Activated gamma-delta T cell treated with Interleukin-2 at 50 U/mL for 16 hours (primary cell): Measurements from ENCODE around the gene HERC4.

ENCODE experiments used
- DNase-seq: peaks from one replicate; pipeline ENCODE4 v3.0.0-alpha.2; 2020

The HERC4 gene, protein sequence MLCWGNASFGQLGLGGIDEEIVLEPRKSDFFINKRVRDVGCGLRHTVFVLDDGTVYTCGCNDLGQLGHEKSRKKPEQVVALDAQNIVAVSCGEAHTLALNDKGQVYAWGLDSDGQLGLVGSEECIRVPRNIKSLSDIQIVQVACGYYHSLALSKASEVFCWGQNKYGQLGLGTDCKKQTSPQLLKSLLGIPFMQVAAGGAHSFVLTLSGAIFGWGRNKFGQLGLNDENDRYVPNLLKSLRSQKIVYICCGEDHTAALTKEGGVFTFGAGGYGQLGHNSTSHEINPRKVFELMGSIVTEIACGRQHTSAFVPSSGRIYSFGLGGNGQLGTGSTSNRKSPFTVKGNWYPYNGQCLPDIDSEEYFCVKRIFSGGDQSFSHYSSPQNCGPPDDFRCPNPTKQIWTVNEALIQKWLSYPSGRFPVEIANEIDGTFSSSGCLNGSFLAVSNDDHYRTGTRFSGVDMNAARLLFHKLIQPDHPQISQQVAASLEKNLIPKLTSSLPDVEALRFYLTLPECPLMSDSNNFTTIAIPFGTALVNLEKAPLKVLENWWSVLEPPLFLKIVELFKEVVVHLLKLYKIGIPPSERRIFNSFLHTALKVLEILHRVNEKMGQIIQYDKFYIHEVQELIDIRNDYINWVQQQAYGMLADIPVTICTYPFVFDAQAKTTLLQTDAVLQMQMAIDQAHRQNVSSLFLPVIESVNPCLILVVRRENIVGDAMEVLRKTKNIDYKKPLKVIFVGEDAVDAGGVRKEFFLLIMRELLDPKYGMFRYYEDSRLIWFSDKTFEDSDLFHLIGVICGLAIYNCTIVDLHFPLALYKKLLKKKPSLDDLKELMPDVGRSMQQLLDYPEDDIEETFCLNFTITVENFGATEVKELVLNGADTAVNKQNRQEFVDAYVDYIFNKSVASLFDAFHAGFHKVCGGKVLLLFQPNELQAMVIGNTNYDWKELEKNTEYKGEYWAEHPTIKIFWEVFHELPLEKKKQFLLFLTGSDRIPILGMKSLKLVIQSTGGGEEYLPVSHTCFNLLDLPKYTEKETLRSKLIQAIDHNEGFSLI

DNA sequence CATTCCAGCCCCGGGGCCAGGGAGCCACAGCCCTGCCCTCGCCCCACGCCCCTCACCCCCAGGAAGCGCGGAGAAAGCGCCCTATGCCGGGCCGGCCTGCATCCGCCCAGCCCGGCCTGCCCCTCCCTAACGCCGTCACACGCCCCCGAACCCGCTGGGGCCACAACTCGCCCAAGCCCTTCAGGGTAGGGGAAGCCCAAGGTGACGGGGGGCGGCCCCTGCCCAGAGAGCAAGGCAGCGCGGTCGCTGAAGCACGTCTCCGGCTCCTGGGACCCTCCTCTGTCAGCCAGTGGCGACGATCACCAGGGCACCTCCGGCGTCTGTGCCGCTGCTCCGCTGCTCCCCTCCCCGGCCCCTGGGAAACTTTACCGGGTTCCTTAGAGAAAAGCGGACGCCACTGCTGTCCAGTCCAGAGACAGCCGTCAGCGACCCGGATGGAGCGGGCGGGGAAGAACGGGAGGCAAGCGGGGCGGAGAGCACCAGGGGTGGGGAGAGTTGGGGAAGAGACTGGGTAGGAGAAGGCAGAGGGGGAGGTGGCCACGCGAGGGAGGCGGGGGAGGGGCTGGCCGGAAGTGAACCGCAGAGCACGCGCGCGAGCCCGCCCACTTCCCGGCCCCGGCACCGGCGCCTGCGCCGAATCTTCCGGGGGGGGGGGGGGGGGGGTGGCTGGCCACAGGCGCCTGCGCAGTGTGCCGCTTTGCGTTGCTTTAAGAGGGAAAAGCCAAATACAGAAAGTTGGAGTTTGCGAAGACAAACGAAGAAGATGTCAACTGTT is at the start of gene HERC4:
Gene HERC4, minus strand, starts transcription at position 509 of the 775 bp plus-strand sequence. CDS start 2,175 bp downstream, outside the sequence.
- peak; percentile 89 for DNase-seq

DNA sequence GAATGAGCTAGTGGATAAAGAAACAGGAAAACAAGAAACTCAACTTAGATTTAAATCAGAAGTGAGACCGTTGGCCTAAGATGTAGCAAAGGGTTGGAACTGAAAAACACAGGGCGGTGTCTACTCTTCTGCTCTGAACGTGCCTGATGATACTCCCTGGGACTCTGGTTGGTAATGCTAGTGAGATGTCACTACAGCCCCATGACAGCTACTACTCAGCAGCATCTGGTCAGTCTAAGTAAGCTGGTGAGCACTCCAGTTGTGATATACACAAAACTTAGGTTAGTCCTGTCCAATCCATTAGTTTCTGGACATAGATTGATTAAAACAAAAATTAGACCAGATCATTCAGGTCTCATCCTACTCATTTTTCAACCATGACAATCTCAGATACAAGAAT is 49.6 kb upstream of the HERC4 start:
- DNase-seq = no peak

DNA sequence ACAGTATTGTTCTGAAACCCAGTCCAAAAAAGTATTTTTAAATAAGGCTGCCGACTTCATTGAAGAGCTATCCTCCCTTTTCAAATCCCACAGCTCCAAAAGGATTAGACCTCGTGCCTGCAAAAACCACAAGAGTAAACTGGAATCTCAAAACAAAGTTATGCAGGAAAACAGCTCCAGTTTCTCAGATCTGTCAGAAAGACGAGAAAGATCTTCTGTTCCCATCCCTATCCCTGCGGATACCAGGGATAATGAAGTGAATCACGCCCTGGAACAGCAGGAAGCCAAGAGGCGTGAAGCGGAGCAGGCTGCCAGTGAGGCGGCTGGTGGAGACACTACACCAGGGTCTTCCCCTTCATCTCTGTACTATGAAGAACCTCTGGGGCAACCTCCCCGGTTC is 46.8 kb upstream of the HERC4 start:
- DNase-seq = no peak

DNA sequence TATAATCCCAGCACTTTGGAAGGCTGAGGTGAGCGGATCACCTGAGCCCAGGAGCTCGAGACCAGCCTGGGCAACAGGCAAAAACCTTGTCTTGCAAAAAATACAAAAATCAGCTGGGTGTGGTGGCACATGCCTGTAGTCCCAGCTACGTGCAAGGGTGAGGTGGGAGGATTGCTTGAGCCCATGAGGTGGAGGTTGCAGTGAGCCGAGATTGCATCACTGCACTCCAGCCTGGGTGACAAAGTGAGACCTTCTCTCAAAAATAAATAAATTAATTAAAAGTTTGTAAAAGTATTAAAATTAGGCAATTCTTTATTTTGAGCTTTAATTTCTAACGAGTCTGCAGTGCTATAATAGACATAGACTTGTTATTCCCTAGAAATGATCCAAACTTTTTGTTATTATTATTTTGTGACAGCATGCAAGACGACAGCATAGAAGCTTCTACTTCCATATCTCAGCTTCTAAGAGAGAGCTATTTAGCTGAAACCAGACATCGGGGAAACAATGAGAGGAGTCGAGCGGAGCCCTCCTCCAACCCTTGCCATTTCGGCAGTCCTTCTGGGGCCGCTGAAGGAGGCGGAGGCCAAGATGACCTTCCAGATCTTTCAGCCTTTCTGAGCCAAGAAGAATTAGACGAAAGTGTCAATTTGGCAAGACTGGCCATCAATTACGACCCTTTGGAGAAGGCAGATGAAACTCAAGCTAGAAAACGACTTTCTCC is 46.1 kb upstream of the HERC4 start:
- no peak for DNase-seq

DNA sequence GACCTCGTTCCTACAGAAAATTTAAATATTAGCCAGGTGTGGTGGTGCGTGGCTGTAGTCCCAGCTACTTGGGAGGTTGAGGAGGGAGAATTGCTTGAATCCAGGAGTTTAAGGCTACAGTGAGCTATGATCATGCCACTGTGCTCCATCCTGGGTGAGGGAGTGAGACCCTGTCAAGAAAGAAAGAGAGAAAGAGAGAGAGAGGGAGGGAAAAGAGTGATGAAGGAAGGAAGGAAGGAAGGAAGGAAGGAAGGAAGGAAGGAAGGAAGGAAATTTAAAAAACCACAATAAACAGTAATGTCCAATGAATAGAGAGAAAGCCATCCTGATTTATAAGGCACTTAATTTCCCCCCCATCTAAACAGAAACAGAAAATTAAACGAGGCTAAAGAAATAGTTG is 43.6 kb upstream of the HERC4 start:
- DNase-seq = no peak

DNA sequence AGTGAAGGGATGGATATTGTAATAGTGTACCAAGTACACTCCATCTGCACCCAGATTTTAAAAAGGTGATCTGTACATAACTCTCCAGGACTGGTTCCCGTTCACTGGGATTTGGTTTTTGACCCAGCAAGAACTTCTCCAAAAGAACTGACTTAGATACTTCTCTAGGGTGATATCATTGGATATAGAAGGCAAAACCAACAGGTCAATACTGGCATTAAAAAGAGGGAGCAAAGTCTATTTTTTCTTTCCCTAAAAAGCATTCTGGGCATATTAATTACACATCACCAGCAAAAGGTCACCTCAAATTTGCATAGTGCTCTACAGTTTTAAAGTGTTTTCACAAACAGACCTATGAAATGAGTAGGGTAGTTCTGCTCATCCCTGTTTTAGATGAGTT is 37.8 kb upstream of the HERC4 start:
- DNase-seq = no peak

DNA sequence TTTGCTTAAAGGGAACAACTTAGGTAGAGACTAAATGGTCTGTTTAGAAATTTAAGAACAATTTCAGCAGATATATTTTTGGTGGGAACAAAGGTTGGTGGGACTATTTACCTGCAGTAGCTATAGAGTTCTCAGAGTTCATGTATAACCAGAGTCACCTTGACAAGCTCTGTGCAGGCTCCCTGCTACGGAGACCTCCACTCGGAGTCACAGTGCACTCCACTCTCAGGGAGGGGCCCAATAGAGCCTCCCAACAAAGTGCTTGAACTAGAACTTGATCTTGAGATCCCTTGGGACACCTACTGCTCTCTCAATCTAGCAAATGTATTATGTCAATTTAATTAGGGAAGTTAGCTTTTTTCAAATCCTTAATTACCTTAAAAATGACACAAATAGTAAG is 36.5 kb upstream of the HERC4 start:
- DNase-seq = no peak

DNA sequence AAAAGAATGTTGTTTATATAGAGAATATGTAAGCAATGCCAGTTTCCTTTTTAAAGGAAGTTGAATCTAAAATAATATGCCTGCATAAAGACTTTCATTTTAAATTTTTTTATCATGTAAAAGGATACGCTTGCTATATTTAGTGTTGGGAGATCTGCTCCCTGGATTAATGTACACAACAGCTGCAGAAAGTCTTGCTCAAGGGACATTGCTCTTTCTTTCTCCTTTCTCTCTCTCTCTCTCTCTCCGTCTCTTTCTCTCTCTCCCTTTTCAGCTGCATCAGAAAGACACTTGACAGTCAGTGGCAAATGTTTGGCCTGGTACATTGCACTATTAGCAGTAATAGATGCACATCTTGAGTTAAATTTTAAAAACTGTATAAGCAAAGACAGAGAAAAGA is 34.9 kb upstream of the HERC4 start:
- DNase-seq = no peak

DNA sequence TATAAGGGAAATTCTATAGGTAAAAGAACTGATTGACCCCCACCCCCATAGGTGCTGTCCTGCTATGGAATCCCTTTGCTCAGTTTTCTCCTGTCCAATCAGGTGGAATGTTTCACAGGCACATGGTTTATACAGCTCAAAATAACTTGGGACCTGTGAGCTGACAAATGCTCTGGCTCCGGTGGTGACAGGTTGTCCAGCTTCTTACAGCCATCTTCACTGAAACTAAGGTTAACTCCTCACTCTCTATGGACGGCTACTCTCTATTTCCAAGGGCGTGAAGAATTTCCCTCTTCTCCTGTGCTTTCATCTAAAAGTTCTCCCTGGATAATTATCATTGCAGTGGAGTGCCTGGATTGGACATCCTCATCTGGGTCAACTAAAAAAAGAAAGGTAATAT is 34.2 kb upstream of the HERC4 start, which contains the start of gene MYPN:
Gene MYPN, plus strand, starts transcription at position 158 of the 400 bp plus-strand sequence. CDS start 11,951 bp downstream, outside the sequence.
- no peak for DNase-seq

DNA sequence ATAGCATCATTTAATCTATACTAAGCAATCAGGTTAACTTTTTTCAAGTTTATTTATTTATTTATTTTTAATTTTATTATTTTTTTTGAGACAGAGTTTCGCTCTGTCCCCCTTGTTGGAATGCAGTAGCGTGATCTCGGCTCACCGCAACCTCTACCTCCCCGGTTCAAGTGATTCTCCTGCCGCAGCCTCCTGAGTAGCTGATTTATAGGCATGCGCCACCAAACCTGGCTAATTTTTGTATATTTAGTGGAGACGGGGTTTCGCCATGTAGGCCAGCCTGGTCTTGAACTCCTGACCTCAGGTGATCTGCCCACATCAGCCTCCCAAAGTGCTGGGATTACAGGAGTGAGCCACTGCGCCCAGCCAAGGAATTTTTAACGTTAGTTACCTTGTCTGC is 33.6 kb upstream of the HERC4 start:
- DNase-seq = no peak

DNA sequence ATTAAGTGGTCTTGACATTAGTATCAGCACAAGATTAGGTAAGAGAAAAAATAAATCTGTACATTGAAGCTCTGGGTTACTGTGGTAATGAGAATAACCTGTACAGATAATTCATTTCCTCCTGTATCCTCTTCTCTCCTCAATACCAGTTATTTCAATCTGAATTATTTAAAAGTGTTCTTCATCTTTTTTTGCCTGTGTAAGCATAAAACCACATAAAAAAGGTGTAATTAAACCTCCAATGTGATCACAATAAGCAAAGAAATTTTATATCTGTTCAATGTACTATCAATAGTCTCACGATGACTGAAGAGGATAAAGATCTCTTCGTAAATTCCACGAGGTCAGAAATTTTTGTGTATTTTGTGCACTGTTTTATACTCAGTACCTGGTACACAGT is 33.0 kb upstream of the HERC4 start:
- no peak for DNase-seq

DNA sequence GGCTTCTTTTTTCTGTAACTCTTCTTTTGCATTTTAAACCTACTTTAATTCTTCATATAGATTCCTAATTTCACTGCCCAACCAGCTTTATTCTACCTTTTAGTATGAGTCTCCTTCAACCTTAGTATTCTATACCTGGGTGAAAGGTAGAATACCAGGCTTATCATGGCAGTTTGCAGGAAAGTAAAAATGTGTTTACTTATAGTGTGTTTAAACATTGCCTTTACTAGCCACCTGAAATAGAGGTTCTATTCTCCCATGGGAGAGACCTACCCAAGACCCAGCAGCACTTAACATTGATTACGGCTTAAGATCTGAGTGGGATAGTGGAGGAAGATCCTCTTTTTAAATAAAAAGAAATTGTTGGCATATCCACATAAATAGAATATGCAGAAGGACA is 32.6 kb upstream of the HERC4 start:
- DNase-seq = no peak

DNA sequence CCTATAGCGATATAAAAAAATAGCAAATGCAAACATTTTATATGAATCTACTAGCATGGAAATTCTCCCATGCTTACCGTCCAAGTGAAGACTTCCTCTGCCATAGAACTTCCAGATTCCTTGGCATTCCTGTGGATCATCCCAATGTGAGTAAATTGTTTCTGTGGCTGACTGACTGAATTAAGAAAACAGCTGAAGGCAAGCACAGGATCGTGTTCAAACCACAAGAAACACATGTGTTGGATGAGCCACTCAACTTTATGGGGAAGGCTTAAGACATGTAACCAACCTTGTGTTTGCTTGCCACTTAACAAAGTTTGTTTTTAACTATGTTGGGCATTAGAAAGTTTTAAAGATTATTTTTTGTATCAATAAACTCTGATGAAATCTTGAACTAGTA is 31.6 kb upstream of the HERC4 start:
- DNase-seq = no peak

DNA sequence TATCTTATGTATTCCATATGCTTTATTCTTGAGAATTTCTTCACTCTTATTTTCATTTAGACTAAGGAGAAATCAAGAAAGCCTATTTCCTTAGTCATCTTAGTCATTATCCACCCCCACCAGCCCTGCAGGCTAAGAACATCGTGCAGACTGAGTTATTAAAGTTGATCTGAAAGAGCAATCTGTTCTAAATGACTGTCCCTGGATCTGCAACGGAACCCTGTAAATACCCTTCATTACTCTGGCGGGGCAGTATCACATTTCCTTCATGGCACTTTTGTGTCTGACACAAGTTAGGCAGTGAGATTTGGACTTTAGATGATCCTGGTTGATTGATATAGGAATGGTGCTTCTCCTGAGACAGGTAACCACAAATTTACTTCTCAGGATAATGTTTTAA is 30.7 kb upstream of the HERC4 start:
- no peak for DNase-seq

DNA sequence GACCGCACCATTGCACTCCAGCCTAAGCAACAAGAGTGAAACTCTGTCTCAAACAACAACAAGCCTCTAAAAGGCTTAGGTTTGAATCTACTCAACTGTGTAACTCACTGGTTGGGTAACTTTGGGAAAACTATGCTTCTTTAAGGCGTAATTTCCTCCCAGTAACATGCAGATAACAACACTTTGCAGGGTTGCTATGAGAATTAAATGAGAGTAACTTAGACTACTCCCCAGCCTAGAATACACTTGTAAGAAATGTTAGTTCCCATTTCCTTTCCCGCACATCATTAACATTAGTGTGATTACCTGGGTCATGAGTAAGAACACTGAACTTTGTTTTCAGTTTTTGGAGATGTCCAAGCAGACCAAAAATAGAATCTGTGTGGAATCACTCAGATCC is 28.8 kb upstream of the HERC4 start:
- no peak for DNase-seq

DNA sequence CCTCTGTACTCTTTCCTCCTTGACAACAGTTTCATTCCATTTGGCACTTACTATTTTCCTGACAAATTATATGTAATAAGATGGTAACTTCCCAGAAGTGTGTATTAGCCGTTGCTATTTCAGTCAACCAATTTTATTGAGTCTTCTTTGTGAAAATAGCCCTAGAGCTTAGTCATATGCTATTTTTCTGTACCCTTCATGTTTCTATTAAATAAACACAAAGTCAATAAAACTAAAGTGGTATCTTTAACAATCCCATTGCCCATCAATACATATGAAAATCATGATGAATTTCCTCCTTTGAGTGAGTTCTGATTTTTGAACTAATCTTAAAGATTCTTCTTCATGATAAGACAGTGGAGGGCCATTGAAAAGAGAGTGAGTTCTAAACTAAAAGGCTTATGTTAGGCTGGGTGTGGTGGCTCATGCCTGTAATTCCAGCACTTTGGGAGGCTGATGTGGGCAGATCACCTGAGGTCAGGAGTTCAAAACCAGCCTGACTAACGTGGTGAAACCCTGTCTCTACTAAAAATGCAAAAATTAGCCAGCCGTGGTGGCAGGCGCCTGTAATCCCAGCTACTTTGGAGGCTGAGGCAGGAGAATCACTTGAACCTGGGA is 28.3 kb upstream of the HERC4 start:
- DNase-seq = no peak

DNA sequence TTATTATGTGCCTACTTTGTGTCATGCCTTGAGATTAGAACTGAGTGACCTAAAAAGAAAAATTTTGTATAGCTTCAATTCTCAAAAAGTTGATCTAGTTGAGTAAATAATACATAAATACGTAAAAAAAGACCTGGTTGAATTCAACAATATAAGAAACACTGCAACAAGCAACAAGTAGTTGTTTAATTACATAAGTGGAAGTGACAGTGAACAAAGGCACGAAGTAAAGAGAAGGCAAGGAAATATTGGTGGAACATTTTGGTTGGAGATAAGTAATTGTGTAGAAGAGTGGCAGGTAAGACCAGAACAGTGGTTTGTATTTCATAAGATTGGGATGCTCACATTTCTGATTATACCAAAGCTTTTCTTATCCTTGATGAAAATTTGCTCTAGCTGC is 26.0 kb upstream of the HERC4 start:
- DNase-seq = no peak

DNA sequence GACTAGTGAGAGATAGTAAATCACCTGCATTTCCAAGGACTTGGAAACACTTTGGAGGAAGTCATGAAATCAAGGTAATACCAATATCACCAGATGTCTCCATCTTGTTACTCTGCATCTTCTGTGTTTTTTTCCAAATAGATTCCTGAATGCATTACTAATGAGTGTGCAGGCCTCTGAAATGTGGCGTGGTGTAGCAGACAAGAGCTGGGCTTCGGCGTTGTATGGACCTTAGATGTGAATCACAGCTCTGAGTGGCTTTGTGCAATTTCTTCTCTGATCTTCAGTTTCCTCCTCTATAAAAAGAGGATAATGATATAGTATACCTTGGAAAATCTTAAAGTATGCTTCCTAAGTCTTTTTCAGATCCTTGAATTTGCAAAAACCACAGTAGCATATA is 24.7 kb upstream of the HERC4 start:
- DNase-seq = no peak

DNA sequence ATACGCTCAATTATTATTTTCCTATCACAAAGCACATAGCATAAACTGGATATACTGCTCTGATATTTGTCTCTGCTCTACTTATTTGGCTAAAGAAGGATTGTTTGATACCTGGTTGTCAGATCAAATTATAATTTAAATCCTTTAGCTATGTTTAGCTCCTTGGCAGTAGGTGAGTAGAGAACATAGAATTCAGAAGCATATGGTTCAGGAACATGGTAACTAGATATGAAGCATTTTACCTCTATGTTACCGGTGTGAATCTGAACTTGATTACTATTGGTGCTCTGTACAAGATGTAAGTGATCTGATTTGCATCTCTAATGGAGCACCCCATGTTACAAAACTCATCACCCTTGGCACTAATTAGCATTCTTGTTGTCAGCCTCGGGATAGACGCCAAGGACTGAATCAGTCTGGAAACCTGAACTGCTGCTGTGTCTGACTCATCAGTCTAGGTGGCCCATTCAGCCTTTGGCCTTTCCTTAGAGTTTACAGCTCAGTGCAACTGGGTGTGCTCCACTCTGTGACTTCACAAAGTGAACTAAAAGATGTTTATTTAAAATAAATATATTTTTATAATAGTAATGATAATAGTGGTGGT is 21.9 kb upstream of the HERC4 start:
- DNase-seq = no peak

DNA sequence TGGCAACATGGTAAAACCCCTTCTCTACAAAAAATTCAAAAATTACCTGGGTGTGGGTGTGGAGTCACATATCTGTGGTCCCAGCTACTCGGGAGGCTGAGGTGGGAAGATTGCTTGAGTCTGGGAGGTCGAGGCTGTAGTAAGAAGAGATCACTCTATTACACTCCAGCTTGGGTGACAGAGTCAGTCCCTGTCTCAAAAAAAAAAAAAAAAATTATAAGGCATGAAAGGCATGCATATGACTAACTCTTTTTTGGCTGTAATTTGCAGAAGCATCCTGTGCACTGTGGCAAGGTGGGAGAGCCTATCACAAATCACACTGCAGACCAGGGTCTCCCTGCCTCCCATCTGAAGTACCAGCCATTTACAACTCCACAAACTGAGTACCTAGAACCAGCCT is 20.1 kb upstream of the HERC4 start:
- DNase-seq = no peak

DNA sequence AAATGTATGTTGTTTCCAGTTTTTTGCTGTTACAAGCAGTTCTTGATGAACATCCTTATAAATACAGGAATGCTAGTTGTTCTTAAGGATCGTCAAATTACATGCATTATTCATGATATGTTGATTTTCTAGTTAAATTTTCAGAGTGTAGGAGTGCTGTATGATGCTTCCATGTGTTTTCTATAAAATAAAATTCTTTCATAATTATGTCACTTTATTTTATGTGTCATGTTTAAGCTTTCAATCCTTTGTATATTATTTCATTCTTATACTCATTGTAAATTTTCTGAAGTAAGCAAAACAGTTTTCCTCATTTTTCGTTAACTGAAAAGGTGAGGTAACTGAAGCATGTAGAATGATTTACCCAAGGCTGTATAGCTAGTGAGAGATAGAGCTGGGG is 17.4 kb upstream of the HERC4 start:
- DNase-seq = no peak
